MM.1S (cell line): ENCODE data around the gene IGSF10.

ENCODE experiments used
- DNase-seq: peaks from one replicate; pipeline ENCODE4 v3.0.0-alpha.2; 2015
- H2AFZ ChIP-seq: fragments of 300-600 bp; sonication (generic); 2 replicates; pipeline ENCODE4 v1.6.0; 2016; ENCODE audit warnings: antibody characterized with exemption, low read length
- H3F3A ChIP-seq: fragments of 300-600 bp; sonication (generic); 2 replicates; pipeline ENCODE4 v1.6.1; 2016; ENCODE audit warnings: mild to moderate bottlenecking, antibody characterized with exemption, low read length, moderate library complexity, mixed read lengths; ENCODE audit not compliant: insufficient read depth
- H3K27ac ChIP-seq: fragments of 300-600 bp; sonication (generic); 2 replicates; pipeline ENCODE4 v1.5.1; 2016; ENCODE audit warnings: mild to moderate bottlenecking, low read length
- H3K27me3 ChIP-seq: fragments of 300-600 bp; sonication (generic); replicated peaks from 2 replicates; pipeline ENCODE4 v1.6.0; 2016; ENCODE audit warnings: low read length; ENCODE audit not compliant: insufficient read depth
- H3K36me3 ChIP-seq: fragments of 300-600 bp; sonication (generic); replicated peaks from 2 replicates; pipeline ENCODE4 v1.6.1; 2016; ENCODE audit warnings: mild to moderate bottlenecking, low read length, mixed read lengths; ENCODE audit not compliant: insufficient read depth
- H3K4me1 ChIP-seq: fragments of 300-600 bp; sonication (generic); 2 replicates; pipeline ENCODE4 v1.6.1; 2016; ENCODE audit warnings: low read length, mixed read lengths
- H3K4me2 ChIP-seq: fragments of 300-600 bp; sonication (generic); 2 replicates; pipeline ENCODE4 v1.6.0; 2016; ENCODE audit warnings: low read depth, low read length
- H3K4me3 ChIP-seq: fragments of 300-600 bp; sonication (generic); 2 replicates; pipeline ENCODE4 v1.5.1; 2016; ENCODE audit warnings: low read length, mixed read lengths
- H3K79me2 ChIP-seq: fragments of 300-600 bp; sonication (generic); 2 replicates; pipeline ENCODE4 v1.6.1; 2016; ENCODE audit warnings: mixed run types, low read length, mixed read lengths
- H3K9ac ChIP-seq: fragments of 300-600 bp; sonication (generic); 2 replicates; pipeline ENCODE4 v1.6.1; 2016; ENCODE audit warnings: low read length, mixed read lengths
- H3K9me2 ChIP-seq: fragments of 300-600 bp; sonication (generic); replicated peaks from 2 replicates; pipeline ENCODE4 v1.6.1; 2016; ENCODE audit warnings: mild to moderate bottlenecking, low read length, mixed read lengths; ENCODE audit not compliant: insufficient read depth
- H3K9me3 ChIP-seq: fragments of 300-600 bp; sonication (generic); replicated peaks from 2 replicates; pipeline ENCODE4 v1.6.1; 2016; ENCODE audit warnings: mild to moderate bottlenecking, low read length, mixed read lengths; ENCODE audit not compliant: insufficient read depth
- H4K20me1 ChIP-seq: fragments of 300-600 bp; sonication (generic); 2 replicates; pipeline ENCODE4 v1.6.1; 2016; ENCODE audit warnings: mild to moderate bottlenecking, low read length, moderate library complexity, mixed read lengths; ENCODE audit not compliant: insufficient read depth
- CTCF ChIP-seq: fragments of 300-600 bp; sonication (generic); IDR thresholded peaks from 2 replicates; pipeline ENCODE4 v1.5.1; 2016; ENCODE audit warnings: antibody characterized with exemption, low read length, mixed read lengths
- EZH2 ChIP-seq: fragments of 300-600 bp; sonication (generic); optimal IDR thresholded peaks from 2 replicates; pipeline ENCODE3; 2017; ENCODE audit warnings: low read depth, mild to moderate bottlenecking, antibody characterized with exemption, low read length, mixed read lengths
- EZH2phosphoT487 ChIP-seq: fragments of 300-600 bp; sonication (generic); IDR thresholded peaks from 2 replicates; pipeline ENCODE4 v1.6.1; 2018; ENCODE audit warnings: antibody characterized with exemption, low read length

The IGSF10 gene

GRCh38 chr3:151503074-151503473, 42.2 kb upstream of the IGSF10 start:
- TF ChIP-seq CTCF, result no peak
- TF ChIP-seq EZH2, result no peak
- no peak for TF ChIP-seq EZH2phosphoT487
- H3K9me3 ChIP-seq, result no peaks in the 10 kb centered on the region
- no peak overlapping the region for H3K9ac ChIP-seq
- no peaks in the 10 kb centered on the region for H4K20me1 ChIP-seq
- no peak overlapping the region for H3K4me3 ChIP-seq
- no peaks in the 10 kb centered on the region for H3K9me2 ChIP-seq
- H3K4me2 ChIP-seq, result no peak overlapping the region
- H3K4me1 ChIP-seq, result no peaks in the 10 kb centered on the region
- H3K79me2 ChIP-seq, result no peaks in the 10 kb centered on the region
- no peaks in the 10 kb centered on the region for H3K36me3 ChIP-seq
- H3K27me3 ChIP-seq, result no peaks in the 10 kb centered on the region
- DNase-seq, result no peak
- no peaks in the 10 kb centered on the region for H3F3A ChIP-seq
- no peak overlapping the region for H2AFZ ChIP-seq
- H3K27ac ChIP-seq, result no peak overlapping the region

- Histone ChIP-seq H4K20me1 (no peaks in the 10 kb centered on the region), H3K27me3 (no peaks in the 10 kb centered on the region), H3K4me1 (no peaks in the 10 kb centered on the region), H3K79me2 (no peaks in the 10 kb centered on the region), H3K9me2 (no peaks in the 10 kb centered on the region), H3K9me3 (no peaks in the 10 kb centered on the region), H3K4me2 (no peak overlapping the region), H2AFZ (no peak overlapping the region), H3K9ac (no peak overlapping the region), H3K4me3 (no peak overlapping the region), H3K27ac (no peak overlapping the region), H3F3A (no peaks in the 10 kb centered on the region), H3K36me3 (no peaks in the 10 kb centered on the region)
- no peak for DNase-seq
- TF ChIP-seq CTCF (no peak), EZH2phosphoT487 (no peak), EZH2 (no peak)
Measured at GRCh38 chr3:151501923-151502632, 41.2 kb upstream of the IGSF10 start.

- Histone ChIP-seq H2AFZ (no peak overlapping the region), H3K4me2 (no peak overlapping the region)
Measured at GRCh38 chr3:151501171-151501922, 40.5 kb upstream of the IGSF10 start.

More at GRCh38 chr3:151501171-151501922, 40.5 kb upstream of the IGSF10 start:
- Histone ChIP-seq H4K20me1 (no peaks in the 10 kb centered on the region), H3K79me2 (no peaks in the 10 kb centered on the region), H3K36me3 (no peaks in the 10 kb centered on the region), H3K9me2 (no peaks in the 10 kb centered on the region), H3K4me3 (no peak overlapping the region), H3K27me3 (no peaks in the 10 kb centered on the region), H3K9ac (no peak overlapping the region), H3K4me1 (no peaks in the 10 kb centered on the region), H3K27ac (no peak overlapping the region), H3K9me3 (no peaks in the 10 kb centered on the region), H3F3A (no peaks in the 10 kb centered on the region)
- TF ChIP-seq EZH2, result no peak
- TF ChIP-seq EZH2phosphoT487, result no peak
- TF ChIP-seq CTCF, result no peak
- no peak for DNase-seq
